GM12878 (cell line): ENCODE results near the gene SLC22A4. TPM values are rescaled to one million over a fixed set of nuclear protein-coding genes. Genes with fewer than 3 reads are reported as not detected.

ENCODE experiments used
- ATAC-seq: fragments of 200-7000 bp; cut with Tn5 transposase; 3 replicates; pipeline ENCODE4 v1.9.1; 2020; ENCODE audit warnings: mild to moderate bottlenecking, moderate library complexity
- BruUV-seq: library from RNA; stranded (reverse); fragments of 400-500 nt; replicated peaks from 2 replicates; lab custom pipeline; 2021; lab: Mats Ljungman, UMichigan
- CTCF ChIA-PET: fragments of 300-600 bp; sonication (Branson Sonifier 250); formaldehyde crosslinking; extraction: SDS; loops from one replicate; lab custom pipeline; 2021; ENCODE audit warnings: inconsistent platforms; lab: Yijun Ruan, JAX
- POLR2A ChIA-PET: fragments of 350-600 bp; formaldehyde crosslinking; extraction: SDS; loops from one replicate; lab custom pipeline; 2021; ENCODE audit warnings: inconsistent platforms; lab: Charles Lee
- RAD21 ChIA-PET: fragments of 300-600 bp; sonication (Branson Sonifier 250); formaldehyde crosslinking; loops from one replicate; lab custom pipeline; 2023; ENCODE audit warnings: antibody characterized with exemption; ENCODE audit not compliant: unreplicated experiment; lab: Charles Lee
- SMC1A ChIA-PET: fragments of 300-600 bp; sonication (Branson Sonifier 250); formaldehyde crosslinking; loops from one replicate; lab custom pipeline; 2023; ENCODE audit not compliant: unreplicated experiment, uncharacterized antibody; lab: Charles Lee
- DNase-seq: peaks from one replicate; pipeline ENCODE4 v3.0.0-alpha.2; 2011; ENCODE audit warnings: low read depth, low spot score
- FAIRE-seq: peaks from 3 replicates; lab custom pipeline; 2011; peaks lifted over from hg19 to GRCh38; lab: Jason Lieb, UNC
- H2AFZ ChIP-seq: 2 replicates; pipeline ENCODE4 v1.6.0; 2011; ENCODE audit warnings: low read depth, low read length, control low read depth; ENCODE audit not compliant: control insufficient read depth
- H3K27ac ChIP-seq: 2 replicates; pipeline ENCODE4 v1.5.1; 2011; ENCODE audit warnings: control low read depth; ENCODE audit not compliant: control insufficient read depth, insufficient read depth
- H3K27me3 ChIP-seq, 2 experiments: replicated peaks in 1 of 2; 2 replicates each; pipeline versions ENCODE4 v1.6.0 to v1.6.1; 2011; ENCODE audit warnings: low read length in 1 of 2; ENCODE audit not compliant: control insufficient read depth in 2 of 2, insufficient read depth in 2 of 2
- H3K36me3 ChIP-seq, 2 experiments: 2 replicates each; pipeline ENCODE4 v1.5.1; 2011; ENCODE audit warnings: low read length in 1 of 2; ENCODE audit not compliant: control insufficient read depth in 2 of 2, insufficient read depth in 2 of 2
- H3K4me1 ChIP-seq: 2 replicates; pipeline ENCODE4 v1.6.1; 2011; ENCODE audit warnings: mild to moderate bottlenecking, low read length, moderate library complexity, mixed read lengths; ENCODE audit not compliant: control insufficient read depth, insufficient read depth
- H3K4me2 ChIP-seq: 2 replicates; pipeline ENCODE4 v1.6.0; 2011; ENCODE audit warnings: control low read depth; ENCODE audit not compliant: control insufficient read depth, insufficient read depth
- H3K4me3 ChIP-seq: fragments of 200-600 bp; sonication (generic); 2 replicates; pipeline ENCODE4 v1.5.1; 2016
- H3K79me2 ChIP-seq: 2 replicates; pipeline ENCODE4 v1.6.0; 2011; ENCODE audit warnings: low read length; ENCODE audit not compliant: control insufficient read depth, insufficient read depth
- H3K9ac ChIP-seq: 2 replicates; pipeline ENCODE4 v1.8.0; 2011; ENCODE audit warnings: low read length, control low read depth, mixed read lengths; ENCODE audit not compliant: control insufficient read depth, insufficient read depth
- H3K9me3 ChIP-seq: replicated peaks from 3 replicates; pipeline ENCODE4 v1.5.1; 2011; ENCODE audit warnings: mild to moderate bottlenecking, low read length; ENCODE audit not compliant: control insufficient read depth, insufficient read depth
- H4K20me1 ChIP-seq: 2 replicates; pipeline ENCODE4 v1.6.0; 2011; ENCODE audit not compliant: control insufficient read depth, insufficient read depth
- CBX5 ChIP-seq: sonication (generic); IDR thresholded peaks from 2 replicates; pipeline ENCODE4 v1.6.1; 2016; ENCODE audit warnings: low read depth, moderate library complexity, mild to moderate bottlenecking, inconsistent platforms
- FOXM1 ChIP-seq: IDR thresholded peaks from 2 replicates; pipeline ENCODE4 v1.6.1; 2012; ENCODE audit warnings: low read depth, mild to moderate bottlenecking, inconsistent platforms, low read length, moderate library complexity
- KLF5 ChIP-seq: fragments of 450-650 bp; IDR thresholded peaks from 2 replicates; pipeline ENCODE4 v1.6.1; 2014; ENCODE audit warnings: mild to moderate bottlenecking; ENCODE audit not compliant: partially characterized antibody
- NR2F1 ChIP-seq: fragments of 450-650 bp; conservative IDR thresholded peaks from 2 replicates; pipeline ENCODE4 v1.6.1; 2017; ENCODE audit warnings: mild to moderate bottlenecking
- RAD21 ChIP-seq: IDR thresholded peaks from 2 replicates; pipeline ENCODE4 v1.6.1; 2011; ENCODE audit warnings: mild to moderate bottlenecking, low read depth, low read length, moderate library complexity; ENCODE audit not compliant: insufficient read depth
- RFX5 ChIP-seq: IDR thresholded peaks from 2 replicates; pipeline ENCODE4 v1.6.1; 2011; ENCODE audit warnings: low read depth, low read length, improper control_type of control experiment
- SMC3 ChIP-seq: IDR thresholded peaks from 2 replicates; pipeline ENCODE4 v1.6.1; 2011; ENCODE audit warnings: low read length, improper control_type of control experiment, borderline replicate concordance
- STAT3 ChIP-seq: IDR thresholded peaks from 2 replicates; pipeline ENCODE4 v1.6.1; 2011; ENCODE audit warnings: low read depth, low read length, improper control_type of control experiment
- WGBS: methylation state at CpG from one replicate; pipeline ENCODE4 v1.1.6; 2016; ENCODE audit warnings: low lambda C conversion rate; ENCODE audit not compliant: insufficient replicate concordance, insufficient coverage; ENCODE audit errors: missing lambda C conversion rate; 5-methylcytosine and 5-hydroxymethylcytosine counted together
- in situ Hi-C: fragments of 300-500 bp; cut with MboI; formaldehyde crosslinking; loops from 9 replicates; pipeline ENCODE4 v1.14.3; 2018; ENCODE audit warnings: mixed read lengths
- intact Hi-C: fragments of 100-400 bp; cut with micrococcal nuclease; formaldehyde crosslinking; loops from one replicate; pipeline ENCODE4 v1.14.2; 2022; ENCODE audit not compliant: unreplicated experiment
- polyA plus RNA-seq, 11 experiments: library from polyadenylated mRNA; depleted of rRNA in 4 of 11; unstranded in 6 of 11; stranded (reverse) in 5 of 11; fragments of >200 nt; fragmentation: Nextera tagmentation in 4 of 11; fragmentation: Illumina TruSeq in 1 of 11; extraction: Ambion mirVana in 4 of 11; extraction: Trizol in 1 of 11; gene quantifications; 1 replicate in 1 of 11; 2 replicates in 10 of 11; pipeline versions ENCODE4 v1.2.1 to v1.2.3, GENCODE V29; 2011 to 2016; ENCODE audit warnings: inconsistent platforms in 2 of 11, missing spikeins in 2 of 11, low read depth in 1 of 11
- total RNA-seq, 4 experiments: library from RNA; depleted of rRNA in 3 of 4; stranded (reverse); fragments of >200 nt in 3 of 4; fragmentation: Illumina TruSeq in 1 of 4; extraction: Trizol in 1 of 4; gene quantifications; 2 replicates each; pipeline versions ENCODE4 v1.2.1 to v1.2.3, GENCODE V29; 2013 to 2021
- TF ChIP-seq, protein P1 (sequence below): fragments of 150-350 bp; IDR thresholded peaks from 2 replicates; pipeline ENCODE4 v1.6.1; 2016; ENCODE audit warnings: low read depth, low read length
- TF ChIP-seq, protein P2 (sequence below): IDR thresholded peaks from 2 replicates; pipeline ENCODE4 v1.6.1; 2011; ENCODE audit warnings: mild to moderate bottlenecking, low read depth, low read length, moderate library complexity; ENCODE audit not compliant: insufficient replicate concordance

SLC22A4 gene
- total and polyA plus RNA-seq, 10 of the 15 experiments (the other 5 are each of a cell fraction or from before 2014, with no cell fraction given): 0.04 to 0.61 (median 0.10) TPM; not detected in 2

DNA sequence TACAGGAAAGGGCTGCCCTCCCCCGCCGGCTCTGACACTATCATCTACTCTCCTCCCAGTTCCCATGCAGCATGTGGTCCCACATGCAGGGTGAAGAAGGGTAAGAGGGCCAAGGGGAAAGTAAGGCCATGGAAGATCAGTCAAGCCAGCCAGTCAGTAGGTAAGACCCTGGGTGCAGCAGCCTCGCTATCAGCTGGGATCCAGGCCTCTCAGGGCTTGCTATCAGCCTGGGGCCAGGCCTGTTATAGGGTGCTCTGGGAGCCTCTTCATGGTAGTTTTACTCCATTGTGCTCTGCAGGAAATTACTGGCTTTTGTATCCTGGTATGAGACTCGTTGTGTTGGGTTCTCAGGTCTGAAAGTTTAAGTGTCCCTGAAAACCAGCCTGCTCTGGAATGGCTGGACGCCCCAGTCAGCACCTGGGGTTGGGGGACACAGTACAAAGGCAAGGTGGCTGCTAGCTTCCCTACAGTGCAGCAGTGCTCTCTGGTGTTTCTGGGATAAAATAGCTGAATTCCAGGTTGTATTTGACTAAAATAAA, 21.4 kb downstream of the SLC22A4 start:
- no peaks in the 10 kb centered on the region for H3K36me3 ChIP-seq
- no peak for TF ChIP-seq SMC3
- TF ChIP-seq RAD21: peak; percentile 17; the same call in 1 of the 2 replicates
- TF ChIP-seq, all 136 proteins: peak for 1
- FAIRE-seq (no peak), ATAC-seq (no peak), DNase-seq (no peak)
- H3K79me2 ChIP-seq: no peaks in the 10 kb centered on the region
- intact Hi-C loops: no loop called here
- ChIA-PET POLR2A (no interaction called here), RAD21 (interaction anchor here (0.5 kb wide), 1 partner anchor 24 kb away, joined by 4 read pairs; no protein-coding TSS in a partner anchor), SMC1A (interaction anchor here (1.0 to 1.3 kb wide), 2 partner anchors 18 to 78 kb away, joined by 3 to 4 read pairs; no protein-coding TSS in a partner anchor), CTCF (interaction anchor here (0.9 to 3.0 kb wide), 2 partner anchors 77 to 126 kb away, joined by 3 to 10 read pairs; no protein-coding TSS in a partner anchor)
- WGBS: 53% methylated on average over 5 of the region's 5 CpGs
- no peaks in the 10 kb centered on the region; a peak in 1 of 4 replicates for H3K27me3 ChIP-seq
- H2AFZ ChIP-seq: no peak overlapping the region
- BruUV-seq: no TSS peak
- no peaks in the 10 kb centered on the region for H4K20me1 ChIP-seq
- H3K9ac ChIP-seq: no peak overlapping the region
- H3K4me1 ChIP-seq: no peaks in the 10 kb centered on the region
- H3K4me2 ChIP-seq: no peak overlapping the region
- in situ Hi-C loops: no loop called here
- H3K27ac ChIP-seq: no peak overlapping the region
- H3K9me3 ChIP-seq: no peaks in the 10 kb centered on the region
- H3K4me3 ChIP-seq: no peak overlapping the region

DNA sequence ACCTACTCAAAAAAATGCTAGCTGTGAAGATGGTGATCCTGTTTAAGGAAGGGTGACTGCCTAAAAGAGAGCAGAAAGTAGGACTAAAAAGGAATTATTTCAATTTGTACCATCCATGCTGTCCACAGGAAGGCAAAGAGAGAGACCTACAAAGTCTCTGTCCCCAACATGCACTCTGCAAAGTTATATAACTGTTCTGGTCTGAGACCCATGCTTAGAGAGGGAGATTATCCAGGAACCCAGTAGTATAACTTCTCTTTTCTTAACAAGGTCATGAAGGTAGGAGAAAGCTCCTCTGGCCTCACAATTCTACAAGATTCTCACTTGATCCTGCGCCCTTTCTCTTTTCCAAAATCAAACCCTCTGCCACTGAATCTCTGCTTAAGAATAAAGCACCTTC, 25.8 kb downstream of the SLC22A4 start:
- ChIA-PET SMC1A (interaction anchor here (1.2 to 3.6 kb wide), 2 partner anchors 13 to 16 kb away, joined by 3 to 10 read pairs; no protein-coding TSS in a partner anchor), CTCF (interaction anchor here (2.3 kb wide), 1 partner anchor 82 kb away, joined by 4 read pairs; no protein-coding TSS in a partner anchor), RAD21 (no interaction called here), POLR2A (no interaction called here)
- Histone ChIP-seq H3K79me2 (no peaks in the 10 kb centered on the region), H3K36me3 (no peaks in the 10 kb centered on the region), H3K4me3 (no peak overlapping the region), H3K9ac (no peak overlapping the region), H2AFZ (no peak overlapping the region), H3K27me3 (peaks cover 0 to 2% of the 10 kb centered on the region in 2 experiments; a peak in 1 of 4 replicates), H3K4me1 (no peaks in the 10 kb centered on the region), H3K9me3 (no peaks in the 10 kb centered on the region), H4K20me1 (no peaks in the 10 kb centered on the region), H3K27ac (no peak overlapping the region), H3K4me2 (no peak overlapping the region)
- FAIRE-seq: no peak
- 6% methylated on average over 1 of the region's 1 CpG for WGBS
- in situ Hi-C loops: no loop called here
- no TSS peak for BruUV-seq
- no peak for DNase-seq
- no peak for ATAC-seq
- intact Hi-C loops: no loop called here
- no peak for TF ChIP-seq RFX5
- no peak for TF ChIP-seq KLF5
- TF ChIP-seq CBX5: no peak
- TF ChIP-seq NR2F1: no peak
- TF ChIP-seq, protein P1, sequence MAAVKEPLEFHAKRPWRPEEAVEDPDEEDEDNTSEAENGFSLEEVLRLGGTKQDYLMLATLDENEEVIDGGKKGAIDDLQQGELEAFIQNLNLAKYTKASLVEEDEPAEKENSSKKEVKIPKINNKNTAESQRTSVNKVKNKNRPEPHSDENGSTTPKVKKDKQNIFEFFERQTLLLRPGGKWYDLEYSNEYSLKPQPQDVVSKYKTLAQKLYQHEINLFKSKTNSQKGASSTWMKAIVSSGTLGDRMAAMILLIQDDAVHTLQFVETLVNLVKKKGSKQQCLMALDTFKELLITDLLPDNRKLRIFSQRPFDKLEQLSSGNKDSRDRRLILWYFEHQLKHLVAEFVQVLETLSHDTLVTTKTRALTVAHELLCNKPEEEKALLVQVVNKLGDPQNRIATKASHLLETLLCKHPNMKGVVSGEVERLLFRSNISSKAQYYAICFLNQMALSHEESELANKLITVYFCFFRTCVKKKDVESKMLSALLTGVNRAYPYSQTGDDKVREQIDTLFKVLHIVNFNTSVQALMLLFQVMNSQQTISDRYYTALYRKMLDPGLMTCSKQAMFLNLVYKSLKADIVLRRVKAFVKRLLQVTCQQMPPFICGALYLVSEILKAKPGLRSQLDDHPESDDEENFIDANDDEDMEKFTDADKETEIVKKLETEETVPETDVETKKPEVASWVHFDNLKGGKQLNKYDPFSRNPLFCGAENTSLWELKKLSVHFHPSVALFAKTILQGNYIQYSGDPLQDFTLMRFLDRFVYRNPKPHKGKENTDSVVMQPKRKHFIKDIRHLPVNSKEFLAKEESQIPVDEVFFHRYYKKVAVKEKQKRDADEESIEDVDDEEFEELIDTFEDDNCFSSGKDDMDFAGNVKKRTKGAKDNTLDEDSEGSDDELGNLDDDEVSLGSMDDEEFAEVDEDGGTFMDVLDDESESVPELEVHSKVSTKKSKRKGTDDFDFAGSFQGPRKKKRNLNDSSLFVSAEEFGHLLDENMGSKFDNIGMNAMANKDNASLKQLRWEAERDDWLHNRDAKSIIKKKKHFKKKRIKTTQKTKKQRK: no peak
- TF ChIP-seq, protein P2, sequence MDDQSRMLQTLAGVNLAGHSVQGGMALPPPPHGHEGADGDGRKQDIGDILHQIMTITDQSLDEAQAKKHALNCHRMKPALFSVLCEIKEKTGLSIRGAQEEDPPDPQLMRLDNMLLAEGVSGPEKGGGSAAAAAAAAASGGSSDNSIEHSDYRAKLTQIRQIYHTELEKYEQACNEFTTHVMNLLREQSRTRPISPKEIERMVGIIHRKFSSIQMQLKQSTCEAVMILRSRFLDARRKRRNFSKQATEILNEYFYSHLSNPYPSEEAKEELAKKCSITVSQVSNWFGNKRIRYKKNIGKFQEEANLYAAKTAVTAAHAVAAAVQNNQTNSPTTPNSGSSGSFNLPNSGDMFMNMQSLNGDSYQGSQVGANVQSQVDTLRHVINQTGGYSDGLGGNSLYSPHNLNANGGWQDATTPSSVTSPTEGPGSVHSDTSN: no peak
- TF ChIP-seq STAT3: no peak
- no peak for TF ChIP-seq FOXM1
